GM18520 (cell line): ENCODE results near the gene RAET1E.
"Not testable (repeated sequence)": the region's sequence is repeated elsewhere in the genome, so short reads cannot be mapped to it uniquely, and the experiment has no call there.

Experiments used
- ATAC-seq: cut with Tn5 transposase; IDR thresholded peaks from one replicate; pipeline ENCODE4 v1.9.1; 2021; ENCODE audit not compliant: unreplicated experiment

Gene RAET1E

GRCh38 chr6:149863698-149864577, 34.0 kb downstream of the RAET1E start, which contains the start of gene LRP11:
Gene LRP11, minus strand, starts transcription at chr6:149864359. Its CDS starts 339 bp downstream, at chr6:149864020.
- ATAC-seq = peak; percentile 81

GRCh38 chr6:149862922-149863697, 34.8 kb downstream of the RAET1E start:
- ATAC-seq = no peak

GRCh38 chr6:149862424-149862738, 35.5 kb downstream of the RAET1E start:
- not testable (repeated sequence) for ATAC-seq

GRCh38 chr6:149861603-149862423, 36.1 kb downstream of the RAET1E start:
- ATAC-seq = no peak

- no peak for ATAC-seq
These were observed 36.9 kb downstream of the RAET1E start for GRCh38 chr6:149860834-149861602.

- no peak for ATAC-seq
These were observed 37.4 kb downstream of the RAET1E start for GRCh38 chr6:149860513-149860833.

GRCh38 chr6:149859938-149860337, 38.0 kb downstream of the RAET1E start:
- ATAC-seq = no peak

GRCh38 chr6:149859368-149859767, 38.5 kb downstream of the RAET1E start:
- no peak for ATAC-seq

GRCh38 chr6:149857541-149857940, 40.4 kb downstream of the RAET1E start:
- ATAC-seq = no peak

- ATAC-seq = no peak
These were observed 41.5 kb downstream of the RAET1E start for GRCh38 chr6:149856256-149856994.

- no peak for ATAC-seq
These were observed 42.2 kb downstream of the RAET1E start for GRCh38 chr6:149855741-149856140.

GRCh38 chr6:149855040-149855654, 42.8 kb downstream of the RAET1E start:
- ATAC-seq = no peak

GRCh38 chr6:149854532-149854931, 43.4 kb downstream of the RAET1E start:
- no peak for ATAC-seq

- not testable (repeated sequence) for ATAC-seq
These were observed 43.9 kb downstream of the RAET1E start for GRCh38 chr6:149854017-149854416.

- ATAC-seq = no peak
These were observed 45.0 kb downstream of the RAET1E start for GRCh38 chr6:149852881-149853280.

- no peak for ATAC-seq
These were observed 45.7 kb downstream of the RAET1E start for GRCh38 chr6:149852180-149852579.

GRCh38 chr6:149851461-149852110, 46.3 kb downstream of the RAET1E start:
- ATAC-seq = no peak

- not testable (repeated sequence) for ATAC-seq
These were observed 49.6 kb downstream of the RAET1E start for GRCh38 chr6:149848343-149848742.
